Motor neuron (in vitro differentiated cells): Measurements from ENCODE around the gene MED13L. TPM values are rescaled to one million over a fixed set of nuclear protein-coding genes. Genes with fewer than 3 reads are reported as not detected.

Source experiments
- ATAC-seq, 8 experiments: fragments of 200-7000 bp; cut with Tn5 transposase; replicated peaks in 6 of 8; 2 replicates each; pipeline ENCODE4 v1.8.0; 2021; ENCODE audit warnings: mild to moderate bottlenecking in 8 of 8, moderate library complexity in 8 of 8
- H3K27ac ChIP-seq, 2 donors: fragments of 250-450 bp; sonication (Bioruptor Pico); 2 replicates each; pipeline ENCODE4 v1.9.0; 2021; ENCODE audit warnings: antibody characterized with exemption in 2 of 2, mild to moderate bottlenecking in 2 of 2, moderate library complexity in 1 of 2
- H3K4me1 ChIP-seq, 2 donors: fragments of 250-450 bp; sonication (Bioruptor Pico); replicated peaks in 1 of 2; 2 replicates each; pipeline ENCODE4 v1.6.1; 2021; ENCODE audit warnings: antibody characterized with exemption in 2 of 2, mild to moderate bottlenecking in 2 of 2, moderate library complexity in 1 of 2
- H3K4me3 ChIP-seq, 5 donors: fragments of 250-450 bp; sonication (Bioruptor Pico); 2 replicates each; pipeline ENCODE4 v1.9.0; 2021; ENCODE audit warnings: antibody characterized with exemption in 5 of 5, mild to moderate bottlenecking in 5 of 5, moderate library complexity in 4 of 5
- WGBS, 10 experiments: fragments of 450-650 bp; shearing (Covaris generic); methylation state at CpG; one replicate each; pipeline ENCODE4 v1.0.0; 2022; 5-methylcytosine and 5-hydroxymethylcytosine counted together
- in situ Hi-C, 9 experiments: fragments of 400-800 bp; cut with MboI; loops; one replicate each; pipeline ENCODE4 v1.15.0; 2021; ENCODE audit warnings: low sequenced_read_pairs in 9 of 9, low pct_unique_long_range_greater_than_20kb in 2 of 9; ENCODE audit not compliant: unreplicated experiment in 9 of 9
- total RNA-seq, 8 experiments: library from RNA; unstranded; fragments of 300-600 nt; gene quantifications; 2 replicates each; pipeline versions ENCODE4 v1.2.3 to v1.2.4, GENCODE V29; 2022

MED13L gene
- total RNA-seq, 8 experiments from 2014 or later: 40.5 to 90.5 (median 66.7) TPM

DNA sequence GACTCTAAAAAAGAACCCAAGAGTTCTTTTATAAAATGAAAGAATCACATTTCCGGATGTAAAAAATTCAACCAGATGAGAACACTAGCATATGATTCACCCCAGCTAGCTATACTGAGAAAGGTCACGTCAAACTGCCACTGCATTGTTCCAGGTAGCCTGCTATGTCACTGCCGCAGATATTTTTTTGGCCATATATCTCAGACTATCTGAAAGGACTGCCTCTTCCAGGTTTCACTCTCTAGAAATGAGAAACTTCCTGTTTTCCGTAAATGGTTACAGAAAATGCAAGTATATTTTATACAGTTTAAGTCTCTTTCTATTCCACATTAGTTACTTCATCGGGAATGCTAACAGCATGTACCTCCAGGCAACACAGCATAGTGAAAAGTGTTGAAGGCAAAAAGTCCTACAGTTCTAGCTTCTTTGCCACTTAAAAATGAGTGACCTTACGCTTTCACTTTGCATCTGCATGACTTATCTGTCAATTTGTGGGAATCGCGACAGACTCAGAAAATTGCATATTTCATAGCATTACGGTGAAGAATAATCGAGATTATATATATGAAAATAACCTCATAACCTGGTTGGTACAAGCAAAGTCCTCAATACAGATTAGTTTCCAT is 105.2 kb downstream of the MED13L start:
- Histone ChIP-seq H3K4me3 (no peak overlapping the region), H3K27ac (no peak overlapping the region), H3K4me1 (peaks cover 0 to 10% of the 10 kb centered on the region in 2 donors)
- in situ Hi-C loops: no loop called here
- WGBS, 10 experiments: 79 to 100% (median 93%) methylated on average over 1 to 10 of the region's 10 CpGs
- peak in 2 of 8 experiments; percentile 32 to 37 for ATAC-seq

GRCh38 chr12:116171549-116171948 is 105.9 kb downstream of the MED13L start:
- Histone ChIP-seq H3K4me1 (peaks cover 0 to 10% of the 10 kb centered on the region in 2 donors), H3K4me3 (no peak overlapping the region), H3K27ac (no peak overlapping the region)
- in situ Hi-C loops: no loop called here
- ATAC-seq: no peak
- WGBS, 10 experiments: 90 to 100% (median 97%) methylated on average over 2 to 3 of the region's 3 CpGs; no CpG with 5 or more reads in 2 of the 10 experiments

DNA sequence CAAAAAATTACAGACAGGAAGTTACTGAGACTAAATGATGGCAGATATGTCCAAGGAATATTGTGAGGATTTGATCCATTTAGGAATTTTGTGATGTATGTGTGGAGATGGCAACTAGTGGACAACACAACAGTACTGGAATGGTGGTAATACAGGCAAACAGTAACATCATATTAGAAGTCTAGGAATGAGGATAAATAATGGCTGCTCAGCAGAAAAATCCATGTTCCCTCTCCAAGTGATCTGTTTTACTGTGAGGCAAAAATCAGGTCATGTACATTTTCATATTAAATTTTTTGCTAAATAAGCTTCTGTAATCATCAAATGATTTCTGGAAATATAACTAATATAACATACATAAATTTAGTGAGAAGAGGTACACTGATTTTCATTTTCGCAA is 108.4 kb downstream of the MED13L start:
- in situ Hi-C loops: no loop called here
- Histone ChIP-seq H3K4me3 (no peak overlapping the region), H3K27ac (no peak overlapping the region), H3K4me1 (peaks cover 7 to 19% of the 10 kb centered on the region in 2 donors)
- no peak for ATAC-seq
- WGBS, 10 experiments: 75 to 100% (median 100%) methylated on average over 1 of the region's 1 CpG; no CpG with 5 or more reads in 1 of the 10 experiments

GRCh38 chr12:116166306-116166705 is 111.2 kb downstream of the MED13L start:
- 40 to 100% (median 100%) methylated on average over 2 to 5 of the region's 5 CpGs; no CpG with 5 or more reads in 5 of the 10 experiments for WGBS, 10 experiments
- no peak overlapping the region for H3K27ac ChIP-seq
- in situ Hi-C loops: no loop called here
- ATAC-seq: no peak
- H3K4me1 ChIP-seq: peaks cover 9% of the 10 kb centered on the region in 2 donors
- no peak overlapping the region for H3K4me3 ChIP-seq

GRCh38 chr12:116165036-116165425 is 112.5 kb downstream of the MED13L start:
- 13 to 100% (median 76%) methylated on average over 1 to 4 of the region's 4 CpGs; no CpG with 5 or more reads in 2 of the 10 experiments for WGBS, 10 experiments
- peaks cover 9% of the 10 kb centered on the region in 2 donors for H3K4me1 ChIP-seq
- H3K4me3 ChIP-seq: no peak overlapping the region
- no peak overlapping the region for H3K27ac ChIP-seq
- peak in 4 of 8 experiments; percentile 16 to 55 (median 26) for ATAC-seq
- in situ Hi-C loops: no loop called here

DNA sequence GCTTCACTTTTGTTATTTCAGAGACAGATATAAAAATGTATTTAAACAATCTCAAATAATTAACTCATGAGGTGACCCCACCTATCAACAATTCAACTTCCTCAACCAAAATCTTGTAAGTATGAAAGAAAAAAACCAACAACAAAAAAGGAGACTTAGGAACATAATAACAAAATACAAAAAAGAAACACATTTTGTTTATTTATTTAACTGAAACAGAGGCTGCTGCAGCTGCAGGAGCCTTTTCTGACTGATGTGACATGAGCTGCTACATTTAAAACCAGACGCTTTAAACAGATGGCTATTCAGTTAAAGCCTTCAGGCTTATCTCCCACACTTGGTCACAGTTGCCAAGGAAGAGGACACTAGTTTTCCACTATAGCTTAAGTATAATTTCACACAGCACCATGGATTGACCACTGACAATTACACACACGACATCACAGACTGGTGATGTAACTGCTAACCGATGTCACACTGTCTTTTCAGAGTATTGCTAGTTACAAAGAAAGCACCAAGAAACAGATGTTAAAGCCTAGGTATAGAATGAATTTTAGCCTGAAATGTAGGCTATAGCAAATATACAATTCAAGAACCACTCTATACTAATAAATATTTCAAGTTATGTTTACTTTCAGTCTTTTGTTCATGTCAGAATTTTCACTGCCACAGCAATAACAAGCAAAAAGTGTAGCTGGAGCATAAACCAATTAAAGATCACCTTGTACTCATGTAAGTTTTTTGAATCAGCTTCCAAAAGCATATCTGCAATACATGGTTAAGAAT is 113.0 kb downstream of the MED13L start:
- Histone ChIP-seq H3K4me3 (no peak overlapping the region), H3K27ac (no peak overlapping the region), H3K4me1 (peaks cover 9% of the 10 kb centered on the region in 2 donors)
- in situ Hi-C loops: no loop called here
- 13 to 78% (median 59%) methylated on average over 1 to 3 of the region's 3 CpGs; no CpG with 5 or more reads in 2 of the 10 experiments for WGBS, 10 experiments
- peak in 7 of 8 experiments; percentile 29 to 79 (median 61) for ATAC-seq

DNA sequence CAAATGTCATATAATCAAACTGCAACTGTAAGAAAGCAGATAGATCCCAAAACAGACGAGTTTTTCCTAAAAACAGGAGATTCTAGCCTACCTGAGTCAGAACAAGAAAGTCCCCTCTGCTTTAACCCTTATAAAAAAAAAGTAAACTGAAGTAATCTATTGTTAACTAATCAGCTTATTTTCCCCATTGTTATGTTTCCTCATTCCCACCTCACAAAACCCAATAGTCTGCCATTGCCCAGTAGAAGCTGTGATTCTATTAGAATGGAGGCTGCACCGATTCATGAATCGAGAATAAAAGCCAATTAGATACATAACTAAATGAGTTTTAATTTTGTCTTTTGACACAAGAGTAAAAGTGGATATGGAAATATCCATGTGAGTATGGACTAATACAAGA is 115.4 kb downstream of the MED13L start:
- no peak overlapping the region for H3K27ac ChIP-seq
- in situ Hi-C loops: no loop called here
- peaks cover 9% of the 10 kb centered on the region in 2 donors for H3K4me1 ChIP-seq
- WGBS, 10 experiments: 20 to 84% (median 58%) methylated on average over 1 to 3 of the region's 3 CpGs; no CpG with 5 or more reads in 2 of the 10 experiments
- no peak overlapping the region for H3K4me3 ChIP-seq
- ATAC-seq: no peak

- H3K4me3 ChIP-seq: no peak overlapping the region
These were observed 115.9 kb downstream of the MED13L start for GRCh38 chr12:116161588-116161987.

GRCh38 chr12:116160883-116161458 is 116.5 kb downstream of the MED13L start:
- in situ Hi-C loops: no loop called here
- 78 to 96% (median 82%) methylated on average over 3 to 7 of the region's 7 CpGs; no CpG with 5 or more reads in 2 of the 10 experiments for WGBS, 10 experiments
- H3K4me3 ChIP-seq: no peak overlapping the region
- H3K4me1 ChIP-seq: peaks cover 9% of the 10 kb centered on the region in 2 donors
- H3K27ac ChIP-seq: no peak overlapping the region
- no peak for ATAC-seq

More at GRCh38 chr12:116161588-116161987, 115.9 kb downstream of the MED13L start:
- Histone ChIP-seq H3K27ac (no peak overlapping the region), H3K4me1 (peaks cover 9% of the 10 kb centered on the region in 2 donors)
- 58 to 100% (median 77%) methylated on average over 1 to 4 of the region's 4 CpGs for WGBS, 10 experiments
- no peak for ATAC-seq
- in situ Hi-C loops: no loop called here

DNA sequence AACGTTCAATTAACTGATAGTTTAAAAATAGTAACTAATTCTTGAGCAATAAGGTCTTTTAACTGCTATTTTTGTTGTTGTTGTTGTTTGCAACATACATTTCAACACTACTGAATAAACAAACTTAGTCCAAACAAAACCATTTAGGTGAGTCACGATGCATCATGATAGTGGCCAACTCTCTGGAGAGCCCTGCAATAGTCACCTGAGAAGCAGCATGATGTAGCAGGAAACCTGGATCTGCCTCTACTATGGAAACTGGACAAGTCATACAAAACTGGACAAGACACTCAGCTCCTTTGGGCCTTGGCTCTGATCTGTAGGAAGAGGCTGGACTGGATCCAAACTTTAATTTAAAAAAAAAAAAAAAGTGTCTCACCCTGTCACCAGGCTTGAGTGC is 117.3 kb downstream of the MED13L start:
- Histone ChIP-seq H3K27ac (no peak overlapping the region), H3K4me1 (peaks cover 9% of the 10 kb centered on the region in 2 donors), H3K4me3 (no peak overlapping the region)
- WGBS, 10 experiments: 14 to 100% (median 77%) methylated on average over 1 to 2 of the region's 2 CpGs; no CpG with 5 or more reads in 1 of the 10 experiments
- ATAC-seq: peak in 1 of 8 experiments; percentile 21
- in situ Hi-C loops: no loop called here

DNA sequence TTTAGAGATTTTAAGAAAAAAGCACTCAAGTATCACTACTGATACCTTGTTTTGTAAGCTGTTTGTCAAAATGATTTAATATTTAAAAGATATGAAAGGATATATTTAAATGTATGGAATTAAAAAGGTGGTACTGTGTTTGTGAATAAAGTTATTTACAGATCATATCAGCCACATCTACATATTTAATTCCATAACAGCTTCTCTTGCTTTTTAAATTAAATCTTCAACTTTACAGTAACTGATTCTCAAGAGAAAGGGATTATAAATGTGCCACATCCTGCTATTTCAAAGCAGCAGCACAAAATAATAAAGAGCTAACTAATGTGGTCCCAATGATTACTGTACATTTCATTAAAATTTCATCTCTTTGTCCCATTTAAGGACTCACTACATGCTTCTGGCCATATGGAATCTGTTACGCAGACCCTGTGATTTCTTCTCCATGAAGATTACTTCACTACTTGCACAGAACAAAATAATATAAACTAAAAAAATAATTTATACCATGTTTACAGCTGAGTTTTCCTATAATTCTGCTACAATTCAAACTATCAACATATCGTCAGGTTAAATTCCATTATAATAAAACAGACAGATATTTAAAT is 117.8 kb downstream of the MED13L start:
- in situ Hi-C loops: no loop called here
- Histone ChIP-seq H3K27ac (no peak overlapping the region), H3K4me1 (peaks cover 6% of the 10 kb centered on the region in 2 donors), H3K4me3 (no peak overlapping the region)
- WGBS, 10 experiments: 33 to 100% (median 88%) methylated on average over 2 of the region's 2 CpGs
- no peak for ATAC-seq

DNA sequence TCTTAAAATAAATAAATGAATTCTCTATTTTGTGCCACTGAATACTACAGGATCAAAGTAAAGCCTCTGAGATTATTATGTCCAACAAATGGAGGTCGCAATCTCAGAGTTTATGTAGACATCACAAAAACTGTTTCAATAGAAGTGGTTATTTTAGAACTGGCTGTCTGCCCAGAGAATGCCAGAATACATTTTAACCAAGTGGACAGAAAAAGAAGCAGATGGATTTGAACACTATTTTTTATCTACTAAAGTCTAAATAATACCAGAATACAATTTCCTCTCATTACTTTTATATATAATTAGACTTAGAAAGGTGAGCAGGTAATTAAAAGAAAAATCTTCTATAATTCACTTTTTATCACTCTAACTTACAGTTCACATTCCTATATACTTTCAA is 118.3 kb downstream of the MED13L start:
- peaks cover 2 to 4% of the 10 kb centered on the region in 2 donors for H3K4me1 ChIP-seq
- no peak overlapping the region for H3K4me3 ChIP-seq
- in situ Hi-C loops: no loop called here
- ATAC-seq: no peak
- 10 to 100% (median 51%) methylated on average over 1 of the region's 1 CpG; no CpG with 5 or more reads in 4 of the 10 experiments for WGBS, 10 experiments
- no peak overlapping the region for H3K27ac ChIP-seq

DNA sequence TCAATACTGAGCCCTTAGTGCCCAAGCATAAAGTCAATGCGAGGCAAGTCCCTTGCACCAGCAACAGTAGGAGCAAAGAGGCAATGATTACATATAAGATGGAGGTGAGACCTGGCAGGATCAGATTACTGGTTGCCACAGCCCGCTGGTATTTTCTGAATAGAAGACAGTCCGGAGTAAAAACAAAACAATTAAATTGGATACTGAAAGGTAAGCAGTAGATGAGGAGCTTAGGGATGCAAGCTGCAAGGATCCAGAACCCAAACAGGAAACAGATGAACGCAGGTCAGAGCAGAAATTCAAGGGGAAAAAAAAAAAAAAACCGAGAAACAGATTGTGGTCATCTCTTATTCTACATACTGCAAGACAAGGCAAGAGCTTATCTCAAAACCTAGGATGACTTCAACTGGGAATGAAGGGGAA is 119.6 kb downstream of the MED13L start:
- ATAC-seq: no peak
- 62 to 93% (median 80%) methylated on average over 1 to 5 of the region's 5 CpGs for WGBS, 10 experiments
- Histone ChIP-seq H3K27ac (no peak overlapping the region), H3K4me3 (no peak overlapping the region), H3K4me1 (peaks cover 10% of the 10 kb centered on the region in 2 donors)
- in situ Hi-C loops: no loop called here
